ENCODE results near the gene CLIC6.

The CLIC6 gene

DNA sequence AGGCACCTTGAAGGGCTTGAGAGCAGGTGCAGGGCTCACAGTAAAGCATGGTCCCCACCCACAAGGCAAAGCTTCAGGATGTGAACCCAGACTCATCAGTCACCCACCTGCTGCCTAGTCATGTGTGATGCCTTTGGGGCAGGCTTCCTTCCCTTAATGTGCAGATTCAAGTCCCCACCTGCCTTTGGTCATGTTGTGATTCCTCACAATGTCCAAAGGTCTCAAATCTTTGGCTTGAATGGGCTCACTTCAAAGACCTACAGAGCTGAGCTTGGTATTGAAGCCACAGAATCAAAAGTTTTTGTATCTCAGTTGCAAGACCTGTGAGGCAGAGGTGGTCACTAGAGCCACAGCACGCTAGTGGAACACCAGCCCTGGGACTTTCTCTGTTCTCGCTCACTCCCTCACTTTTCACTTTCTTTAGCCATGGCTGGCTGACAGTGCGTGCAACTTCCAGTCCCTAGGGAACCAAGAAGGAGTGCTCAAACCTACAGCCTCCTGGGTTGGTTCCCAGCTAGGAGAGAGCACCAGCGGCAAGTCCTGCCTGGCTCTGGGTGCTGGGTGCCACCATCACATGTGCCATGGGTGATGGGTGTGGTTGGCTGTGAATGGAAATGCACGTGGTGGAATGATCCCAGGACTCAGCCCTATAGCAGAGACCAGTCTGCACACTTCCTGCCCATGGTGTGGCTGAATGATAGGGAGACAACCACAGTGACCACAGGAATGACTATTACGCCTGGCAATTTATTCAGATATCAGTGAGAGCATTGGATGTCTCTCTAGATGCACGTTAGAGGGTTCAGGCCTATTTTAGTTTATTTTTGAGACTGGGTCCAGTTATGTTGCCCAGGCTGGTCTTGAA lies 26.4 kb upstream of the CLIC6 start:
- TF ChIP-seq, protein P1, sequence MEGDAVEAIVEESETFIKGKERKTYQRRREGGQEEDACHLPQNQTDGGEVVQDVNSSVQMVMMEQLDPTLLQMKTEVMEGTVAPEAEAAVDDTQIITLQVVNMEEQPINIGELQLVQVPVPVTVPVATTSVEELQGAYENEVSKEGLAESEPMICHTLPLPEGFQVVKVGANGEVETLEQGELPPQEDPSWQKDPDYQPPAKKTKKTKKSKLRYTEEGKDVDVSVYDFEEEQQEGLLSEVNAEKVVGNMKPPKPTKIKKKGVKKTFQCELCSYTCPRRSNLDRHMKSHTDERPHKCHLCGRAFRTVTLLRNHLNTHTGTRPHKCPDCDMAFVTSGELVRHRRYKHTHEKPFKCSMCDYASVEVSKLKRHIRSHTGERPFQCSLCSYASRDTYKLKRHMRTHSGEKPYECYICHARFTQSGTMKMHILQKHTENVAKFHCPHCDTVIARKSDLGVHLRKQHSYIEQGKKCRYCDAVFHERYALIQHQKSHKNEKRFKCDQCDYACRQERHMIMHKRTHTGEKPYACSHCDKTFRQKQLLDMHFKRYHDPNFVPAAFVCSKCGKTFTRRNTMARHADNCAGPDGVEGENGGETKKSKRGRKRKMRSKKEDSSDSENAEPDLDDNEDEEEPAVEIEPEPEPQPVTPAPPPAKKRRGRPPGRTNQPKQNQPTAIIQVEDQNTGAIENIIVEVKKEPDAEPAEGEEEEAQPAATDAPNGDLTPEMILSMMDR (conservative IDR thresholded peaks at IDR 0.05), result no peak
- no peak for TF ChIP-seq ZFX (IDR thresholded peaks at IDR 0.05)
- no peak overlapping the region for H3K27ac ChIP-seq

DNA sequence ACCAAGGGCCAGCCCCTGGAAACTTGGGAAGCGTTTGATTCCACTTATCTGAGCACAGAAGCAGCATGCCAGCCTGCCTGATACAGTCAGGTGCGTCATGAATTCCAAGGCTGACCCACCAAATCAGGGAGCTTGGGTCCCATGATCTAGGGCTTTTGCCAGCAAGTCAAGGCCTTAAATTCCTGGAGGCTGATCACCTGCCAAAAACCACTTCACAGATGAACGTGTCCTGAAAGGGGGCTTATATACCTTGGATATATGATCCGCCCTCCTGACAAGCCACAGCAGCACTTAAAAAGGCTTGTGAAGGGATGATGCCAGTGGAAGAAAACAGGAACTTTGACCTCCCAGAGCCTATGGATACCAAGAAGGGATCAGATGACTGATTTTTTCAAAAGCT lies 24.0 kb upstream of the CLIC6 start:
- no peak for TF ChIP-seq ZFX (IDR thresholded peaks at IDR 0.05)
- TF ChIP-seq, protein P1 (conservative IDR thresholded peaks at IDR 0.05), result no peak
- H3K27ac ChIP-seq, result no peak overlapping the region

DNA sequence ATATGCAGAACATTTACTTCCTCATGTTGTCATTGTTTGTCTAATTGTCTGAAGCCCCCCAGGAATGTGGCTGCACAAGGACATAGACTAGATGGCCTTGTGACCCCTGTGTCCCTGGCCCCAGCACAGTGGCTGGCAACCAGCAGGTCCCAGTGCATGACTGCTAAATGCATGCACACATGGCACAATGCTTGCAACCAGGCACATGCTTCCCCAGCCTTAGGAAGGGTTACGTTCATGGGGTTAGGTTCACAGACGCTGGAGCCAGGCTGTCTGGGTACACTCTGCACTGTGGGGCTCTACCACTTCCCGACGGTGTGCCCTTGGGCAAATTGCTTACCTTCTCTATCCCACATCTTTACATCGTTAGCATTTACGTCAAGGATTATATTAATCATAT lies 21.2 kb upstream of the CLIC6 start:
- TF ChIP-seq ZFX (IDR thresholded peaks at IDR 0.05), result no peak
- TF ChIP-seq, protein P1 (conservative IDR thresholded peaks at IDR 0.05), result no peak
- H3K27ac ChIP-seq, result no peak overlapping the region

DNA sequence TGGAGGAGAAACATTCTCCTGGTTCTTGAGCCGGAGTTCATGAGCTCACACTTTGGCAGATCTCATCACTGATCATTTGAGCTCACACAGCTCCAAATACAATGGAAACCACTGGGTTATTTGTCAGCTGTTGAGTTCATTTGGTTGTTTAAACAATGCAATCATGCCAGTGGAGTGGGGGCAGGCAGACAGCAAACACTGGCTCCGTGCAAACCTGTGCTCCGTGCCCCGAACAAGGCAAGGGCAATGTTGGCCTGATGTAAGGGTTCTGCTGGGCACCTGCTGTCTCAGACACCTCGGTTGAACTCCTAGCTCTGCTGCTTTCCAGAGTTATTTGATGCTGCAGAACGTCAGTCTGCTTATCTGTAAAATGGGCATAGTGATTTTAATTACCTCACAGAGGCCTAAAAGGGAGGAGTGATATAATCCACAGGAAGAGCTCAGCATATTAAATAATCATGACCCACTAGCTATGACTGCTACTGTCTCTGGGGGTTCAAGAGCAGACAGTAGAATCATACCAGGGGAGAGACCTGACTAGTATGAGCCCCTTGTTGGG lies 20.0 kb upstream of the CLIC6 start:
- no peak overlapping the region for H3K27ac ChIP-seq
- no peak for TF ChIP-seq ZFX (IDR thresholded peaks at IDR 0.05)
- TF ChIP-seq, protein P1 (conservative IDR thresholded peaks at IDR 0.05), result no peak

DNA sequence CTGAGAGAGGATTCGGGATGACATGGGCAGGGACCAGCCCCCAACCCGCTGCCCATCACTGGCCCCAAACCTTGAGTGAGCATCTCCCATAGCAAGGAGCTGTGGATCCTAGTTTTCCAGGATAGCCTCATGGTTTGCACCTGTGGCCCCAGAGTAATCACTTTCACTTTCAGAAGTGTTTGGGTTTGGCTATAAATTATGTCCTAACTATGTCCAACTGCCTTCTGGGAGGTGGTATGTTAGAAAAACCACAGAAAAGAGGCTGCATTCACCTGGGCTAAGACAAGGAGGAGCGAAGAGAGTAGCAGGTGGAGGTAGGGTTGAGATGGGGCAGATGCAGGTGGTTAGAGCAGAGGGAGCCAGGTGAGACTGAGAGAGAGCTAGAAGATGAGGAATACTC lies 19.4 kb upstream of the CLIC6 start:
- TF ChIP-seq, protein P1 (conservative IDR thresholded peaks at IDR 0.05), result no peak
- no peak for TF ChIP-seq ZFX (IDR thresholded peaks at IDR 0.05)
- no peak overlapping the region for H3K27ac ChIP-seq

DNA sequence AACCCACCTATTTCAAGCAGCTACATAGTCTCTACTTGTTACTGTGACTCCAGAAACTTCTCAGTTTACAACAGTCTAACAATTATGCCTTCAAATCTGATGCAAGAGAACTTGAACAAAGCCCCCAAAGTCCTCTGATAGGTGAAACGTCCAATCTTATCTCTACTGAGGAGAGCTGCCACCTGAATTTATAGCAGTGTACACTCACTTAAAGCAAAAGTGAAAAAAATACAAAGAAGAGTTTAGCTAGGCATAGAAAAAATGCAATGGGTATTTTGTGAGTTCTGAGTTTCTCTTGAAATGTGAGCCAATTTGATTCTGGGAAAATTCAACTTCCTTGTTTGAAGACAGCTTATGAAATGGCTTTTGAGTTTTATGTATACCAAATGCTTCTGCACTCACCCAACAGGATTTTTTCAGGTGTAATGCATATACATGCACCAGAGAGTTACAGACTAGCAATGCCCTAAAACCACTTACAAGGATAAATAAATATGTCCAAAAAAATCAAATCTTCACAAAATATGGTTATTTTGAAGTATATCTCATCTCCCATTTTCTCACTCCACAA lies 17.8 kb upstream of the CLIC6 start:
- no peak overlapping the region for H3K27ac ChIP-seq
- TF ChIP-seq ZFX (IDR thresholded peaks at IDR 0.05), result no peak
- TF ChIP-seq, protein P1 (conservative IDR thresholded peaks at IDR 0.05), result no peak

DNA sequence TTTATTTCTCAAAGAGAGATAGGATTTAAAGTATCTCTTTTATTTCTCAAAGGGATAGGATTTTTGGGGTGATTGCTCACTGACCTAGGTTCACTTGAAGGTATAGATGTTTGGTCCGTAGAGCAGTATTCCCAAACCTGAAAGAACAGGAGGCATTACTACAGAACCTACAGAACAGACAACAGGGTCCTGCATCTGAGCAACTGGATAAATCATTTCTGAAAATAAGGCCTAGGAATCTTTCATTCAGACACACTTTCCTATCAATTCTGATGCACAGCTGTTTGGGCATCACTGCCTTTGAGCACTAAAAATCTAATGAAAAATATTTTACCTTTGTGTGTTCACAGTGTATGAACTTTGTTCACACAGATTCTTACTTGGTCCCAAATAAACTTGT lies 17.2 kb upstream of the CLIC6 start:
- TF ChIP-seq, protein P1 (conservative IDR thresholded peaks at IDR 0.05), result no peak
- no peak for TF ChIP-seq ZFX (IDR thresholded peaks at IDR 0.05)
- H3K27ac ChIP-seq, result no peak overlapping the region

All from C4-2B (cell line).